OCI-LY3 (cell line): ENCODE measurements around the gene MACROD2.

Source experiments
- H2AFZ ChIP-seq: fragments of 200-600, 300-600 bp; shearing (Covaris generic); 2 replicates; pipeline ENCODE4 v1.6.0; 2014; ENCODE audit warnings: antibody characterized with exemption, low read depth, low read length
- H3K27ac ChIP-seq: fragments of 200-600, 300-600 bp; sonication (generic); 2 replicates; pipeline ENCODE4 v1.5.1; 2014; ENCODE audit warnings: mild to moderate bottlenecking, low read length, moderate library complexity, mixed read lengths
- H3K27me3 ChIP-seq: fragments of 200-600, 300-600 bp; sonication (generic); 2 replicates; pipeline ENCODE4 v1.6.1; 2014; ENCODE audit warnings: low read depth, low read length, mixed read lengths
- H3K36me3 ChIP-seq: fragments of 200-600, 300-600 bp; sonication (generic); replicated peaks from 2 replicates; pipeline ENCODE3; 2014; ENCODE audit warnings: low read depth, low read length, mixed read lengths
- H3K4me1 ChIP-seq: fragments of 300-600, 200-600 bp; sonication (generic); 2 replicates; pipeline ENCODE4 v1.6.1; 2014; ENCODE audit warnings: low read length, mixed read lengths
- H3K4me2 ChIP-seq: fragments of 200-600, 300-600 bp; sonication (generic); 2 replicates; pipeline ENCODE4 v1.6.1; 2014; ENCODE audit warnings: low read length, mixed read lengths
- H3K4me3 ChIP-seq: fragments of 300-600, 200-600 bp; sonication (generic); 2 replicates; pipeline ENCODE4 v1.5.1; 2014; ENCODE audit warnings: antibody characterized with exemption, mild to moderate bottlenecking, low read length, moderate library complexity
- H3K79me2 ChIP-seq: fragments of 300-600, 200-600 bp; shearing (Covaris generic); 2 replicates; pipeline ENCODE4 v1.6.1; 2014; ENCODE audit warnings: mild to moderate bottlenecking, low read length, mixed read lengths
- H3K9ac ChIP-seq: fragments of 300-600, 200-600 bp; shearing (Covaris generic); 2 replicates; pipeline ENCODE4 v1.6.0; 2014; ENCODE audit warnings: mild to moderate bottlenecking, low read length, moderate library complexity
- H3K9me3 ChIP-seq: fragments of 200-600, 300-600 bp; shearing (Covaris generic); 2 replicates; pipeline ENCODE4 v1.6.1; 2014; ENCODE audit warnings: low read length, mixed read lengths; ENCODE audit not compliant: insufficient read depth
- H4K20me1 ChIP-seq: fragments of 200-600, 300-600 bp; sonication (generic); 2 replicates; pipeline ENCODE4 v1.6.1; 2016; ENCODE audit warnings: low read length, mixed read lengths; ENCODE audit not compliant: insufficient read depth
- CTCF ChIP-seq: fragments of 200-600, 300-600 bp; sonication (generic); IDR thresholded peaks from 2 replicates; pipeline ENCODE4 v1.5.1; 2014; ENCODE audit warnings: antibody characterized with exemption, low read length, low read depth
- EZH2phosphoT487 ChIP-seq: fragments of 200-600 bp; shearing (Covaris generic); IDR thresholded peaks from 2 replicates; pipeline ENCODE4 v1.6.1; 2018; ENCODE audit warnings: antibody characterized with exemption, mixed run types, low read depth

The MACROD2 gene

GRCh38 chr20:16057651-16058050 is 2062.3 kb downstream of the MACROD2 start:
- H3K9ac ChIP-seq, result no peak overlapping the region
- TF ChIP-seq CTCF, result no peak
- no peak for TF ChIP-seq EZH2phosphoT487
- H3K9me3 ChIP-seq, result no peaks in the 10 kb centered on the region
- H3K4me3 ChIP-seq, result no peak overlapping the region
- no peak overlapping the region for H2AFZ ChIP-seq
- no peaks in the 10 kb centered on the region for H3K79me2 ChIP-seq
- no peaks in the 10 kb centered on the region for H3K27me3 ChIP-seq
- no peak overlapping the region for H3K4me2 ChIP-seq
- H3K4me1 ChIP-seq, result peaks cover 20% of the 10 kb centered on the region
- no peaks in the 10 kb centered on the region for H3K36me3 ChIP-seq
- no peak overlapping the region for H3K27ac ChIP-seq
- no peaks in the 10 kb centered on the region for H4K20me1 ChIP-seq

- Histone ChIP-seq H3K4me2 (no peak overlapping the region), H3K4me3 (no peak overlapping the region), H3K36me3 (no peaks in the 10 kb centered on the region), H3K27ac (no peak overlapping the region), H3K9ac (no peak overlapping the region), H3K79me2 (no peaks in the 10 kb centered on the region), H3K9me3 (no peaks in the 10 kb centered on the region), H2AFZ (no peak overlapping the region), H3K4me1 (peaks cover 20% of the 10 kb centered on the region), H4K20me1 (no peaks in the 10 kb centered on the region), H3K27me3 (no peaks in the 10 kb centered on the region)
- TF ChIP-seq CTCF (no peak), EZH2phosphoT487 (no peak)
Measured at GRCh38 chr20:16058268-16058667, 2063.0 kb downstream of the MACROD2 start.

- H3K9me3 ChIP-seq, result no peaks in the 10 kb centered on the region
- TF ChIP-seq EZH2phosphoT487 (no peak), CTCF (no peak)
- H3K4me3 ChIP-seq, result no peak overlapping the region
- no peak overlapping the region for H2AFZ ChIP-seq
- H3K27me3 ChIP-seq, result no peaks in the 10 kb centered on the region
- H3K79me2 ChIP-seq, result no peaks in the 10 kb centered on the region
- H3K27ac ChIP-seq, result no peak overlapping the region
- H3K4me1 ChIP-seq, result peaks cover 4% of the 10 kb centered on the region
- H4K20me1 ChIP-seq, result no peaks in the 10 kb centered on the region
- no peak overlapping the region for H3K9ac ChIP-seq
- no peaks in the 10 kb centered on the region for H3K36me3 ChIP-seq
- H3K4me2 ChIP-seq, result no peak overlapping the region
Measured at GRCh38 chr20:16059841-16060240, 2064.5 kb downstream of the MACROD2 start.

- no peak for TF ChIP-seq EZH2phosphoT487
- TF ChIP-seq CTCF, result no peak
- Histone ChIP-seq H3K4me1 (no peaks in the 10 kb centered on the region), H2AFZ (no peak overlapping the region)
Measured at GRCh38 chr20:16061351-16061750, 2066.0 kb downstream of the MACROD2 start.

More at GRCh38 chr20:16061351-16061750, 2066.0 kb downstream of the MACROD2 start:
- Histone ChIP-seq H3K27ac (no peak overlapping the region), H3K4me2 (no peak overlapping the region), H3K27me3 (no peaks in the 10 kb centered on the region), H4K20me1 (no peaks in the 10 kb centered on the region), H3K36me3 (no peaks in the 10 kb centered on the region), H3K9me3 (no peaks in the 10 kb centered on the region), H3K9ac (no peak overlapping the region), H3K79me2 (no peaks in the 10 kb centered on the region), H3K4me3 (no peak overlapping the region)
